Measurements from ENCODE around the gene SLC16A5. TPM values are rescaled to one million over a fixed set of nuclear protein-coding genes. Genes with fewer than 3 reads are reported as not detected.

SLC16A5 gene
- total and polyA plus RNA-seq, 2 donors (not counting 1 experiment from before 2014, with no cell fraction given): 9.3 to 14.5 TPM

GRCh38 chr17:75138519-75138918 lies 50.8 kb downstream of the SLC16A5 start:
- Histone ChIP-seq H3K79me2 (ENCODE audit: control insufficient read depth, insufficient read depth, low read length) (peaks cover 7% of the 10 kb centered on the region), H3K27me3 (replicated peaks in 1 of 4; ENCODE audit: control extremely low read depth in 1 of 4, control insufficient read depth in 3 of 4, insufficient read depth in 4 of 4, low read length in 3 of 4) (no peaks in the 10 kb centered on the region), H3K27ac (ENCODE audit: low read length in 2 of 2) (no peak overlapping the region), H4K20me1 (ENCODE audit: control insufficient read depth, insufficient read depth, low read length, poor library complexity, severe bottlenecking) (no peaks in the 10 kb centered on the region), H3K9me3 (ENCODE audit: control extremely low read depth in 1 of 3, control insufficient read depth in 2 of 3, insufficient read depth in 1 of 3, low read length in 2 of 3) (peaks cover 0 to 5% (median 0%) of the 10 kb centered on the region in 3 donors), H3K4me3 (ENCODE audit: control extremely low read depth in 1 of 5, extremely low read depth in 1 of 5, insufficient read depth in 1 of 5, low read depth in 2 of 5, low read length in 4 of 5) (no peak overlapping the region), H3K36me3 (replicated peaks in 1 of 2; ENCODE audit: control extremely low read depth in 1 of 2, control insufficient read depth in 1 of 2, extremely low read depth in 1 of 2, insufficient read depth in 2 of 2, low read length in 1 of 2) (peaks cover 0 to 6% of the 10 kb centered on the region in 2 experiments), H3K9ac (ENCODE audit: low read length) (no peak overlapping the region), H3K4me1 (ENCODE audit: control insufficient read depth in 2 of 2, insufficient read depth in 2 of 2, low read length in 2 of 2) (peaks cover 14 to 15% of the 10 kb centered on the region in 2 donors), H3K4me2 (replicated peaks; ENCODE audit: low read depth, low read length, poor library complexity, severe bottlenecking) (no peak overlapping the region), H2AFZ (ENCODE audit: insufficient read depth, low read depth, low read length, poor library complexity, severe bottlenecking) (no peak overlapping the region)
- POLR2A ChIA-PET: no interaction called here
- WGBS (ENCODE audit: insufficient coverage): 100% methylated on average over 2 of the region's 5 CpGs
- no peak overlapping the region for H3K4me3 Mint-ChIP-seq
- DNase-seq (no peak), ATAC-seq (ENCODE audit: low read depth) (no peak)
- intact Hi-C loops (cut with micrococcal nuclease): no loop called here
- H3K9me3 Mint-ChIP-seq (ENCODE audit: insufficient read depth): no peaks in the 10 kb centered on the region
- no peaks in the 10 kb centered on the region for H3K27me3 Mint-ChIP-seq
- no peak overlapping the region for H3K27ac Mint-ChIP-seq
- peaks cover 16% of the 10 kb centered on the region for H3K4me1 Mint-ChIP-seq
- no peak for TF ChIP-seq CTCF (IDR thresholded peaks at IDR 0.05)
- TF ChIP-seq EZH2 (IDR thresholded peaks at IDR 0.05; ENCODE audit: borderline replicate concordance, insufficient read depth, low read depth, low read length, poor library complexity, severe bottlenecking): no peak
- CTCF ChIA-PET: interaction anchor here (0.6 to 1.0 kb wide), 2 partner anchors 14 to 130 kb away, joined by 3 read pairs; no protein-coding TSS in a partner anchor

- Histone ChIP-seq H3K4me1 (ENCODE audit: control insufficient read depth in 2 of 2, insufficient read depth in 2 of 2, low read length in 2 of 2) (peaks cover 14 to 15% of the 10 kb centered on the region in 2 donors), H3K9ac (ENCODE audit: low read length) (no peak overlapping the region), H3K4me3 (ENCODE audit: control extremely low read depth in 1 of 5, extremely low read depth in 1 of 5, insufficient read depth in 1 of 5, low read depth in 2 of 5, low read length in 4 of 5) (no peak overlapping the region), H3K79me2 (ENCODE audit: control insufficient read depth, insufficient read depth, low read length) (peaks cover 7% of the 10 kb centered on the region), H4K20me1 (ENCODE audit: control insufficient read depth, insufficient read depth, low read length, poor library complexity, severe bottlenecking) (no peaks in the 10 kb centered on the region), H3K36me3 (replicated peaks in 1 of 2; ENCODE audit: control extremely low read depth in 1 of 2, control insufficient read depth in 1 of 2, extremely low read depth in 1 of 2, insufficient read depth in 2 of 2, low read length in 1 of 2) (peaks cover 0 to 31% of the 10 kb centered on the region in 2 experiments), H3K27ac (ENCODE audit: low read length in 2 of 2) (no peak overlapping the region), H3K4me2 (replicated peaks; ENCODE audit: low read depth, low read length, poor library complexity, severe bottlenecking) (no peak overlapping the region), H3K9me3 (ENCODE audit: control extremely low read depth in 1 of 3, control insufficient read depth in 2 of 3, insufficient read depth in 1 of 3, low read length in 2 of 3) (peaks cover 0 to 5% (median 0%) of the 10 kb centered on the region in 3 donors), H2AFZ (ENCODE audit: insufficient read depth, low read depth, low read length, poor library complexity, severe bottlenecking) (no peak overlapping the region), H3K27me3 (replicated peaks in 1 of 4; ENCODE audit: control extremely low read depth in 1 of 4, control insufficient read depth in 3 of 4, insufficient read depth in 4 of 4, low read length in 3 of 4) (no peaks in the 10 kb centered on the region)
- Mint-ChIP-seq H3K27me3 (no peaks in the 10 kb centered on the region), H3K9me3 (ENCODE audit: insufficient read depth) (no peaks in the 10 kb centered on the region), H3K4me3 (no peak overlapping the region), H3K4me1 (peaks cover 13% of the 10 kb centered on the region), H3K27ac (no peak overlapping the region)
- ATAC-seq (ENCODE audit: low read depth) (no peak), DNase-seq (no peak)
- ChIA-PET CTCF (interaction anchor here (1.1 to 1.8 kb wide), 4 partner anchors 12 to 39 kb away, joined by 3 to 8 read pairs (median 4); no protein-coding TSS in a partner anchor), POLR2A (interaction anchor here (0.6 kb wide), 1 partner anchor 71 kb away, joined by 3 read pairs; no protein-coding TSS in a partner anchor)
- 100% methylated on average over 2 of the region's 13 CpGs for WGBS (ENCODE audit: insufficient coverage)
- TF ChIP-seq EZH2 (IDR thresholded peaks at IDR 0.05; ENCODE audit: borderline replicate concordance, insufficient read depth, low read depth, low read length, poor library complexity, severe bottlenecking) (no peak), CTCF (IDR thresholded peaks at IDR 0.05) (no peak)
- intact Hi-C loops (cut with micrococcal nuclease): no loop called here
Observed at GRCh38 chr17:75142236-75142971, 54.6 kb downstream of the SLC16A5 start.
